K562 (cell line): Measurements from ENCODE around the gene SH3BGRL3. TPM values are rescaled to one million over a fixed set of nuclear protein-coding genes. Genes with fewer than 3 reads are reported as not detected.

Source experiments
- DPF2 ChIP-seq: fragments of 450-650 bp; IDR thresholded peaks from 2 replicates; pipeline ENCODE4 v1.6.1; 2016
- FUS ChIP-seq: fragments of 200-400 bp; formaldehyde crosslinking; optimal IDR thresholded peaks from 2 replicates; pipeline ENCODE3; 2017; ENCODE audit warnings: low read depth, low read length
- KAT2B ChIP-seq: IDR thresholded peaks from one replicate; pipeline ENCODE4 v1.6.1; 2012; ENCODE audit warnings: low read depth, mild to moderate bottlenecking, control low read depth, inconsistent platforms, low read length, moderate library complexity
- KLF13 ChIP-seq: fragments of 450-650 bp; IDR thresholded peaks from 2 replicates; pipeline ENCODE4 v1.6.1; 2016; ENCODE audit warnings: missing genetic modification characterization, low read depth, mild to moderate bottlenecking, missing compliant biosample characterization, moderate library complexity, borderline replicate concordance
- MAFF ChIP-seq: IDR thresholded peaks from 2 replicates; pipeline ENCODE4 v1.6.1; 2012; ENCODE audit warnings: low read length, improper control_type of control experiment
- MAZ ChIP-seq, 2 experiments: fragments of 450-650 bp in 1 of 2; sonication (generic) in 1 of 2; formaldehyde crosslinking; IDR thresholded peaks in 1 of 2; conservative IDR thresholded peaks in 1 of 2; 2 replicates each; pipeline versions ENCODE4 v1.4.0 to v1.5.0; 2020; ENCODE audit warnings: mild to moderate bottlenecking in 1 of 2, missing genetic modification reagents in 1 of 2
- MED1 ChIP-seq: sonication (generic); formaldehyde crosslinking; IDR thresholded peaks from 2 replicates; pipeline ENCODE4 v1.8.1; 2023; ENCODE audit warnings: missing genetic modification reagents, borderline replicate concordance
- MTA1 ChIP-seq: fragments of 450-650 bp; IDR thresholded peaks from 2 replicates; pipeline ENCODE4 v1.6.1; 2017; ENCODE audit warnings: borderline replicate concordance
- SP1 ChIP-seq: sonication (generic); formaldehyde crosslinking; IDR thresholded peaks from 2 replicates; pipeline ENCODE4 v1.8.1; 2022; ENCODE audit warnings: mild to moderate bottlenecking, missing genetic modification reagents
- TFAP4 ChIP-seq: sonication (generic); formaldehyde crosslinking; IDR thresholded peaks from 2 replicates; pipeline ENCODE4 v1.8.0; 2022; ENCODE audit warnings: missing genetic modification reagents, mild to moderate bottlenecking, moderate library complexity, borderline replicate concordance
- THRAP3 ChIP-seq: fragments of 450-650 bp; IDR thresholded peaks from 2 replicates; pipeline ENCODE4 v1.6.1; 2016; ENCODE audit warnings: mild to moderate bottlenecking, inconsistent platforms, borderline replicate concordance
- VEZF1 ChIP-seq: fragments of 200-800 bp; sonication (Bioruptor generic); IDR thresholded peaks from 2 replicates; pipeline ENCODE4 v1.6.1; 2017; ENCODE audit warnings: missing genetic modification characterization, missing compliant biosample characterization
- ZBTB33 ChIP-seq: sonication (generic); formaldehyde crosslinking; IDR thresholded peaks from 2 replicates; pipeline ENCODE4 v1.8.1; 2023; ENCODE audit warnings: mild to moderate bottlenecking, missing genetic modification reagents
- ZC3H8 ChIP-seq: fragments of 450-650 bp; IDR thresholded peaks from 2 replicates; pipeline ENCODE4 v1.6.1; 2017
- ZFP91 ChIP-seq: sonication (generic); formaldehyde crosslinking; IDR thresholded peaks from 2 replicates; pipeline ENCODE4 v1.8.0; 2022; ENCODE audit warnings: mild to moderate bottlenecking, missing genetic modification reagents
- ZMIZ1 ChIP-seq, 2 experiments: fragments of 150-350 bp in 1 of 2; IDR thresholded peaks; 2 replicates each; pipeline ENCODE4 v1.6.1; 2012 to 2016; ENCODE audit warnings: low read depth in 2 of 2, low read length in 2 of 2, mild to moderate bottlenecking in 1 of 2, moderate library complexity in 1 of 2
- ZNF174 ChIP-seq: fragments of 250-450 bp; sonication (Bioruptor Pico); IDR thresholded peaks from 2 replicates; pipeline ENCODE4 v1.4.0; 2020; ENCODE audit warnings: mild to moderate bottlenecking
- ZNF431 ChIP-seq: sonication (generic); formaldehyde crosslinking; IDR thresholded peaks from 2 replicates; pipeline ENCODE4 v1.8.0; 2022; ENCODE audit warnings: mild to moderate bottlenecking, missing genetic modification reagents
- polyA plus RNA-seq, 8 experiments: library from polyadenylated mRNA; depleted of rRNA in 4 of 8; stranded (reverse) in 5 of 8; unstranded in 3 of 8; fragments of >200 nt; fragmentation: Nextera tagmentation in 2 of 8; fragmentation: Illumina TruSeq in 1 of 8; extraction: Ambion mirVana in 2 of 8; extraction: Trizol in 1 of 8; gene quantifications; 2 replicates each; pipeline versions ENCODE4 v1.2.1 to v1.2.3, GENCODE V29; 2011 to 2014; ENCODE audit warnings: inconsistent platforms in 1 of 8, missing spikeins in 1 of 8
- total RNA-seq, 7 experiments: library from RNA; depleted of rRNA in 6 of 7; stranded (reverse); fragments of >200 nt in 6 of 7; fragmentation: Illumina TruSeq in 2 of 7; extraction: Trizol in 2 of 7; gene quantifications; 2 replicates each; pipeline versions ENCODE4 v1.2.1 to v1.2.3, GENCODE V29; 2011 to 2021; ENCODE audit warnings: low replicate concordance in 1 of 7

The SH3BGRL3 gene
- total and polyA plus RNA-seq, 9 of the 15 experiments (the other 6 are each of a cell fraction or from before 2014, with no cell fraction given) = 30.3 to 140 (median 54.2) TPM

- TF ChIP-seq ZMIZ1 (IDR thresholded peaks at IDR 0.05; ENCODE audit: low read depth in 2 of 2, low read length in 2 of 2) = no peak
- TF ChIP-seq DPF2 = no peak
- TF ChIP-seq KLF13 (tag) = no peak
- peak; percentile 22; the same call in 1 of the 2 replicates for TF ChIP-seq MTA1
- no peak for TF ChIP-seq MAZ (CRISPR knock-in tag; conservative IDR thresholded peaks at IDR 0.05 in 1 of 2, IDR thresholded peaks at IDR 0.05 in 1 of 2)
- TF ChIP-seq FUS = no peak
- TF ChIP-seq ZC3H8 = 0 out of 2 replicates have a peak, but pooled peaks have one; percentile 10
- TF ChIP-seq VEZF1 (CRISPR knock-in tag) = no peak
- no peak for TF ChIP-seq ZFP91 (CRISPR knock-in tag)
- TF ChIP-seq ZNF174 (CRISPR knock-in tag) = no peak
- TF ChIP-seq ZNF431 (CRISPR knock-in tag) = no peak
- no peak for TF ChIP-seq THRAP3
- no peak for TF ChIP-seq TFAP4 (CRISPR knock-in tag)
- no peak for TF ChIP-seq KAT2B
- no peak for TF ChIP-seq ZBTB33 (CRISPR knock-in tag)
- TF ChIP-seq MED1 (CRISPR knock-in tag) = no peak
- TF ChIP-seq MAFF = no peak
- TF ChIP-seq SP1 = peak; percentile 52; the same call in 1 of the 2 replicates
Observed at GRCh38 chr1:26234644-26235370, 45.1 kb upstream of the SH3BGRL3 start (continued).
